ENCODE measurements around the gene SCN1A. TPM values are rescaled to one million over a fixed set of nuclear protein-coding genes. Genes with fewer than 3 reads are reported as not detected.

The SCN1A gene
- total RNA-seq, 2 donors from 2014 or later = not detected

DNA sequence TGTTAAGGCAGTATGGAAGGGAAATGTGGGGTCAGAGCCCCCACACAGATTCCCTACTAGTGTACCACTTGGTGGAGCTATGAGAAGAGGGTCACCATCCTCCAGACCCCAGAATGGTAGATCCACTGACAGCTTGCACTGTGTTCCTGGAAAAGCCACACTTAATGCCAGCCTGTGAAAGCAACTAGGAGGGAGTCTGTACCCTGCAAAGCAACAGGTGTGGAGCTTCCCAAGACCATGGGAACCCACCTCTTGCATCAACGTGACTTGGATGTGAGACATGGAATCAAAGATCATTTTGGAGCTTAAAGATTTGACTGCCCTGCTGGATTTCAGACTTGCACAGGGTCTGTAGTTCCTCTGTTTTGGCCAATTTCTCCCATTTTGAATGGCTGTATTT lies 10.8 kb upstream of the SCN1A start:
- Histone ChIP-seq H3K36me3 (replicated peaks in 1 of 2; ENCODE audit: insufficient read depth in 1 of 2, low read depth in 2 of 2) (no peaks in the 10 kb centered on the region), H3K9me3 (no peaks in the 10 kb centered on the region), H3K27ac (no peak overlapping the region), H3K4me3 (no peak overlapping the region), H3K4me1 (peaks cover 25% of the 10 kb centered on the region), H3K27me3 (no peaks in the 10 kb centered on the region)
- DNase-seq (peak; percentile 25 to 77 (median 52)), ATAC-seq (no peak)
- intact Hi-C loops (cut with DNase I) = no loop called here
- 43 to 57% methylated on average over 1 of the region's 1 CpG for WGBS, 2 donors
- TF ChIP-seq POLR2A (IDR thresholded peaks at IDR 0.05) = no peak
- TF ChIP-seq, protein P1, sequence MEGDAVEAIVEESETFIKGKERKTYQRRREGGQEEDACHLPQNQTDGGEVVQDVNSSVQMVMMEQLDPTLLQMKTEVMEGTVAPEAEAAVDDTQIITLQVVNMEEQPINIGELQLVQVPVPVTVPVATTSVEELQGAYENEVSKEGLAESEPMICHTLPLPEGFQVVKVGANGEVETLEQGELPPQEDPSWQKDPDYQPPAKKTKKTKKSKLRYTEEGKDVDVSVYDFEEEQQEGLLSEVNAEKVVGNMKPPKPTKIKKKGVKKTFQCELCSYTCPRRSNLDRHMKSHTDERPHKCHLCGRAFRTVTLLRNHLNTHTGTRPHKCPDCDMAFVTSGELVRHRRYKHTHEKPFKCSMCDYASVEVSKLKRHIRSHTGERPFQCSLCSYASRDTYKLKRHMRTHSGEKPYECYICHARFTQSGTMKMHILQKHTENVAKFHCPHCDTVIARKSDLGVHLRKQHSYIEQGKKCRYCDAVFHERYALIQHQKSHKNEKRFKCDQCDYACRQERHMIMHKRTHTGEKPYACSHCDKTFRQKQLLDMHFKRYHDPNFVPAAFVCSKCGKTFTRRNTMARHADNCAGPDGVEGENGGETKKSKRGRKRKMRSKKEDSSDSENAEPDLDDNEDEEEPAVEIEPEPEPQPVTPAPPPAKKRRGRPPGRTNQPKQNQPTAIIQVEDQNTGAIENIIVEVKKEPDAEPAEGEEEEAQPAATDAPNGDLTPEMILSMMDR (IDR thresholded peaks at IDR 0.05) = no peak

GRCh38 chr2:166138144-166138543 lies 10.3 kb upstream of the SCN1A start:
- Histone ChIP-seq H3K4me1 (peaks cover 30% of the 10 kb centered on the region), H3K36me3 (replicated peaks in 1 of 2; ENCODE audit: insufficient read depth in 1 of 2, low read depth in 2 of 2) (no peaks in the 10 kb centered on the region), H3K4me3 (no peak overlapping the region), H3K27ac (no peak overlapping the region), H3K27me3 (no peaks in the 10 kb centered on the region), H3K9me3 (no peaks in the 10 kb centered on the region)
- 100% methylated on average over 2 of the region's 2 CpGs for WGBS, 2 donors
- DNase-seq (no peak), ATAC-seq (no peak)
- intact Hi-C loops (cut with DNase I) = no loop called here
- TF ChIP-seq, protein P1 (IDR thresholded peaks at IDR 0.05) = no peak
- no peak for TF ChIP-seq POLR2A (IDR thresholded peaks at IDR 0.05)

DNA sequence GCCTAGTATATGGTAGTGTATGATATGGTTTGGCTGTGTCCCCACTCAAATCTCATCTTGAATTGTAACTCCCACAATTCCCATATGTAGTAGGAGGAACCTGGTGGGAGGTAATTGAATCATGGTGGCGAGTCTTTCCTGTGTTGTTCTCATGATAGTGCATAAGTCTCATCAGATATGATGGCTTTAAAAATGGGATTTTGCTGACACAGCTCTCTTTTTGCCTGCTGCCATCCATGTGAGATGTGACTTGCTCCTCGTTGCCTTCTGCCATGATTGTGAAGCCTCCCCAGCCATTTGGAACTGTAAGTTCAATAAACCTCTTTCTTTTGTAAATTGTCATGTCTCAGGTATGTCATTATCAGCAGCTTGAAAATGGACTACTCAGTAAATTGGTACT lies 9.5 kb upstream of the SCN1A start:
- ATAC-seq (no peak), DNase-seq (no peak)
- TF ChIP-seq, protein P1 (IDR thresholded peaks at IDR 0.05) = no peak
- TF ChIP-seq POLR2A (IDR thresholded peaks at IDR 0.05) = no peak
- H3K27ac ChIP-seq = no peak overlapping the region
- H3K4me3 ChIP-seq = no peak overlapping the region
- H3K4me1 ChIP-seq = peaks cover 32% of the 10 kb centered on the region
- intact Hi-C loops (cut with DNase I) = no loop called here
- H3K36me3 ChIP-seq (replicated peaks in 1 of 2; ENCODE audit: insufficient read depth in 1 of 2, low read depth in 2 of 2) = no peaks in the 10 kb centered on the region
- no peaks in the 10 kb centered on the region for H3K27me3 ChIP-seq
- WGBS, 2 donors = 93 to 96% methylated on average over 2 of the region's 2 CpGs
- H3K9me3 ChIP-seq = no peaks in the 10 kb centered on the region

DNA sequence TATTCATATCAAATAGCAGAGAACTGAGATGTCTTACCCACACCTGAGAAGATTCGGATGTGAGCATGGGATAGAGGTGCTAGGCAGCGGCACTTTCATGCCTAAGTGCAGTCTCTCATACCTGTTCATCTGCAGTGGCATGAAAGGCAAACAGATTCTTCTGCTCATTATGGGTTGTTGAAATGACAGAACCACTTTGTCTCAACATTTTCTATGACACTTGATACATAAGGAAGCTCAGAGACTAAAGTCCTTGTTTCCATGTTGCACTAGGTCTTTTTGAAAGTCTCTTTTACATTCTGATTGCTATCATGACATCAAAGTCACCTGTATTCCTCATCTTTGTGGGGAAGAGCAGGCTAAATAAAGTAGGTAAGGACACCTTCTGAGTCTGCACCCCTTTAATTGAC lies 8.0 kb upstream of the SCN1A start:
- H3K27me3 ChIP-seq = no peaks in the 10 kb centered on the region
- no peak for TF ChIP-seq POLR2A (IDR thresholded peaks at IDR 0.05)
- TF ChIP-seq, protein P1 (IDR thresholded peaks at IDR 0.05) = no peak
- no peak for DNase-seq

GRCh38 chr2:166135152-166135848 lies 7.5 kb upstream of the SCN1A start:
- intact Hi-C loops (cut with DNase I) = no loop called here
- peaks cover 32% of the 10 kb centered on the region for H3K4me1 ChIP-seq
- TF ChIP-seq, protein P1 (IDR thresholded peaks at IDR 0.05) = no peak
- 73 to 78% methylated on average over 6 of the region's 6 CpGs for WGBS, 2 donors
- H3K9me3 ChIP-seq = no peaks in the 10 kb centered on the region
- no peak overlapping the region for H3K4me3 ChIP-seq
- H3K27ac ChIP-seq = peak overlapping the region in 2 of 4 donors; percentile 28 to 41
- DNase-seq (no peak), ATAC-seq (no peak)
- H3K36me3 ChIP-seq (replicated peaks in 1 of 2; ENCODE audit: insufficient read depth in 1 of 2, low read depth in 2 of 2) = no peaks in the 10 kb centered on the region
- no peaks in the 10 kb centered on the region for H3K27me3 ChIP-seq

More for the DNA sequence above, 8.0 kb upstream of the SCN1A start:
- H3K4me1 ChIP-seq = peaks cover 32% of the 10 kb centered on the region
- no peaks in the 10 kb centered on the region for H3K9me3 ChIP-seq
- intact Hi-C loops (cut with DNase I) = no loop called here
- H3K4me3 ChIP-seq = no peak overlapping the region
- WGBS, 2 donors = 90 to 92% methylated on average over 2 of the region's 2 CpGs
- no peak overlapping the region for H3K27ac ChIP-seq
- ATAC-seq = no peak
- H3K36me3 ChIP-seq (replicated peaks in 1 of 2; ENCODE audit: insufficient read depth in 1 of 2, low read depth in 2 of 2) = no peaks in the 10 kb centered on the region
